ENCODE data around the gene POLRMT. TPM values are rescaled to one million over a fixed set of nuclear protein-coding genes. Genes with fewer than 3 reads are reported as not detected.
"Not testable (repeated sequence)": the region's sequence is repeated elsewhere in the genome, so short reads cannot be mapped to it uniquely, and the experiment has no call there.

POLRMT gene
- total RNA-seq, 1 donor from 2014 or later, result 68.4 TPM

DNA sequence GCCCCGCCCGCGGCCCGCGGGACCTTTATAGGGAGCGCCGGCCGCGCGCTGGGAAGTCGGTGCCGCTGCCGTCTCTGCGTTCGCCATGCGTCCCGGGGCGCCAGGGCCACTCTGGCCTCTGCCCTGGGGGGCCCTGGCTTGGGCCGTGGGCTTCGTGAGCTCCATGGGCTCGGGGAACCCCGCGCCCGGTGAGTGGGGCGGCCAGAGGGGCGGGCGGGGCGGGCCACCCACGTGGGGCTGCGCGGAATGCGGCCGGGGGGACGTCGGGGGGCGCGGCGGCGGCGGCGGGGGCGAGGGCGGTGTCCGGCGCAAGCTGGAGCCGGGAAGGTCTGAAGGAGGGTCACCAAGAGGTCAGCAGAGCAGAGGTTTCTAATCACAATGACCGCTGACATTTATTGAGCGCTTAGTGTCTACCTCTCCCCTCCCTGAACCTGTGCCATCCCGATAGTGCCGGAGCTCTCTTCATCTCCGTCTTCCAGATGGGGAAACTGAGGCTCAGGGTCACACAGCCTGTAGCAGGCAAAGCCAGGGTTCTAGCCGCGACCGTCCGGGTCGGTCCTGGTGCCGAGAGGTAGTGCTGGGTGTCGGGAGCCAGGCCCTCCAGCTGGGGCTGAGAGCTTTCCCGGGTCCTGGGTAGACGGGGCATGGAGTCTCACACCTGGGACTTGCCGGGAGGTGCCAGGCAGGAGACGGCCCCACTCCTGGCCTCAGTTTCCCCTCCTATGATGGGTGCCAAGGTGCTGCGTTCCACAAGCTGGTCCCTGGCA is 43.2 kb upstream of the POLRMT start, which contains the start of gene FSTL3:
Gene FSTL3, plus strand, starts transcription at position 54 of the 767 bp plus-strand sequence. Its CDS starts 32 bp downstream, at position 86.
- Mint-ChIP-seq H3K27ac (peak within 1 kb of the TSS; percentile 66), H3K27me3 (peaks cover 6% of the 10 kb centered on the region), H3K4me3 (ENCODE audit: low read depth) (peak within 1 kb of the TSS; percentile 55), H3K9me3 (ENCODE audit: low read depth) (no peaks in the 10 kb centered on the region), H3K4me1 (ENCODE audit: low read depth) (peaks cover 5% of the 10 kb centered on the region), H3K36me3 (ENCODE audit: insufficient read depth) (no peaks in the 10 kb centered on the region)
- no peak for TF ChIP-seq CTCF (IDR thresholded peaks at IDR 0.05; ENCODE audit: unreplicated experiment)
- no peak for DNase-seq (ENCODE audit: low spot score, unreplicated experiment)

DNA sequence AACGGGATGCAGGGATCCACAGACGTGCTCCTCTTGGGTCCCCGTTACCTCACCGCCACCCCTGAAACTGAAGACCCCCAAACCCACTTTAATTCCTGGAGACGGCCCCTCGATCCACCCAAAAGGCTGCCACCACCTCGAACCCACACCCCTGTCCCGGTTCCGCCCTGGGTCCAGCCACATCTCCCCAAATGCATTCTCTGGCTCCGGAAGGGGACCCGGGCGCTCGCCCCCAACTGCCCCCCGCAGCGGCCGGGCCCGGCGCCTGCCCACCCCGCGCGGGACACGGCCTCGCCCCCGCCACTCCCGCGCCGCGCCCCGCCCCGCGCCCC is 42.6 kb upstream of the POLRMT start:
- DNase-seq (ENCODE audit: low spot score, unreplicated experiment), result no peak
- Mint-ChIP-seq H3K4me1 (ENCODE audit: low read depth) (peaks cover 5% of the 10 kb centered on the region), H3K36me3 (ENCODE audit: insufficient read depth) (no peaks in the 10 kb centered on the region), H3K9me3 (ENCODE audit: low read depth) (no peaks in the 10 kb centered on the region), H3K4me3 (ENCODE audit: low read depth) (peak overlapping the region; percentile 55), H3K27ac (no peak overlapping the region), H3K27me3 (peaks cover 6% of the 10 kb centered on the region)
- TF ChIP-seq CTCF (IDR thresholded peaks at IDR 0.05; ENCODE audit: unreplicated experiment), result no peak

GRCh38 chr19:674282-675151 is 41.2 kb upstream of the POLRMT start:
- Mint-ChIP-seq H3K27me3 (peaks cover 6% of the 10 kb centered on the region), H3K4me3 (ENCODE audit: low read depth) (no peak overlapping the region), H3K27ac (no peak overlapping the region), H3K4me1 (ENCODE audit: low read depth) (peaks cover 5% of the 10 kb centered on the region), H3K36me3 (ENCODE audit: insufficient read depth) (no peaks in the 10 kb centered on the region), H3K9me3 (ENCODE audit: low read depth) (no peaks in the 10 kb centered on the region)
- no peak for TF ChIP-seq CTCF (IDR thresholded peaks at IDR 0.05; ENCODE audit: unreplicated experiment)
- DNase-seq (ENCODE audit: low spot score, unreplicated experiment), result no peak

DNA sequence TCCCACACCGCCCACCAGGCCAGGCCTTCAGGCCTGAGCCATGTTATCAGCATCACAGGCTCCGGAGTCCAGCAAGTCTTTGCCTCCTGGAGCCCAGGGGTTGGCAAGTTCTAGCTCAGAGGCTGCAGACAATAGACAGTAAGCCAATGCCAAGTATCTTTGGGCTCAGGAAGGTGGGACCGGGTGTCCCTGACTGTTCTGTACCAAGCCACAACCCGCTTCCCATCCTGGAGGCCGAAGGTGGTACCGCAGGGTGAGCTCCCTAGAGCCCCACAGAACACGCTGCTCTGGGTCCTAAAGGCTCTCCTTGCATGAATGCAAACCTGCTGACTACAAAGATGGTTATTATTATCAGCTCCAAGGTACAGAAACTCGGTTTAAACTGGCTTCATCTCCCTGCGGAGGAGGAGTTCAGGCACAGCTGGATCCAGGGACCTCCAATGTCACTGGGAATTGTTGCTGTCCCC is 37.3 kb upstream of the POLRMT start:
- Mint-ChIP-seq H3K27me3 (peaks cover 6% of the 10 kb centered on the region), H3K36me3 (ENCODE audit: insufficient read depth) (peaks cover 2% of the 10 kb centered on the region), H3K4me3 (ENCODE audit: low read depth) (no peak overlapping the region), H3K27ac (no peak overlapping the region), H3K9me3 (ENCODE audit: low read depth) (peaks cover 3% of the 10 kb centered on the region), H3K4me1 (ENCODE audit: low read depth) (peaks cover 5% of the 10 kb centered on the region)
- no peak for DNase-seq (ENCODE audit: low spot score, unreplicated experiment)
- peak; percentile 17 for TF ChIP-seq CTCF (IDR thresholded peaks at IDR 0.05; ENCODE audit: unreplicated experiment)

DNA sequence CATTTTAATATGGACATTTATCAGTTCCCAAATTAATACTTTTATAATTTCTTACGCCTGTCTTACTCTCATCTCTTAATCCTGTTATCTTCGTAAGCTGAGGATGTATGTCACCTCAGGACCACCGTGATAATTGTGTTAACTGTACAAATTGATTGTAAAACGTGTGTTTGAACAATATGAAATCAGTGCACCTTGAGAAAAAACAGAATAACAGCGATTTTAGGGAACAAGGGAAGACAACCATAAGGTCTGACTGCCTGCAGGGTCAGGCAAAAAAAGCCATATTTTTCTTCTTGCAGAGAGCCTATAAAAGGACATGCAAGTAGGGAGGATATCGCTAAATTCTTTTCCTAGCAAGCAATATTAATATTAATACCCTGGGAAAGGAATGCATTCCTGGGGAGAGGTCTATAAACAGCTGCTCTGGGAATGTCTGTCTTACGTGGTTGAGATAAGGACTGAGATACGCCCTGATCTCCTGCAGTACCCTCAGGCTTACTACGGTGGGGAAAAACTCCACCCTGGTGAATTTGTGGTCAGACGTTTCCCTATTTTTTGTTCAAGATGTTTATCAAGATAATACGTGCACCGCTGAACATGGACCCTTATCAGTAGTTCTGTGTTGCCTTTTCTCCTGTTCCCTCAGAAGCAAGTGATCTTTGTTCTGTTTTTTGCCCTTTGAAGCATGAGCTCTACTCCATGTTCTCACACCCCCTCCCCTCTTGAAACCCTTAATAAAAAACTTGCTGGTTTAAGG is 35.5 kb upstream of the POLRMT start:
- not testable (repeated sequence) for DNase-seq (ENCODE audit: low spot score, unreplicated experiment)
- peak overlapping the region; percentile 95 for H3K27ac Mint-ChIP-seq

GRCh38 chr19:666985-667573 is 33.7 kb upstream of the POLRMT start:
- not testable (repeated sequence) for H3K27ac Mint-ChIP-seq; H3K9me3 Mint-ChIP-seq (ENCODE audit: low read depth)

More for the DNA sequence above, 35.5 kb upstream of the POLRMT start:
- not testable (repeated sequence) for H3K36me3 Mint-ChIP-seq (ENCODE audit: insufficient read depth); H3K27me3 Mint-ChIP-seq; H3K9me3 Mint-ChIP-seq (ENCODE audit: low read depth); H3K4me1 Mint-ChIP-seq (ENCODE audit: low read depth); H3K4me3 Mint-ChIP-seq (ENCODE audit: low read depth)

More at GRCh38 chr19:666985-667573, 33.7 kb upstream of the POLRMT start:
- H3K4me3 Mint-ChIP-seq (ENCODE audit: low read depth); H3K4me1 Mint-ChIP-seq (ENCODE audit: low read depth); H3K36me3 Mint-ChIP-seq (ENCODE audit: insufficient read depth); DNase-seq (ENCODE audit: low spot score, unreplicated experiment); H3K27me3 Mint-ChIP-seq: not testable (repeated sequence)
